ENCODE data around the gene CR1.
"Not testable (repeated sequence)": the region's sequence is repeated elsewhere in the genome, so short reads cannot be mapped to it uniquely, and the experiment has no call there.

CR1 gene

GRCh38 chr1:207493212-207493611 is 2.7 kb upstream of the CR1 start:
- DNase-seq (no peak), ATAC-seq (ENCODE audit: insufficient read depth, low read depth) (no peak)
- Histone ChIP-seq H3K36me3 (ENCODE audit: insufficient read depth, low read length) (no peaks in the 10 kb centered on the region), H2AFZ (ENCODE audit: low read depth, low read length) (no peak overlapping the region), H3K27ac (ENCODE audit: low read length) (no peak overlapping the region), H4K20me1 (ENCODE audit: insufficient read depth, low read length) (no peaks in the 10 kb centered on the region), H3K4me1 (ENCODE audit: insufficient read depth, low read length) (peaks cover 16% of the 10 kb centered on the region), H3K4me3 (ENCODE audit: low read depth in 1 of 2, low read length in 2 of 2) (no peak overlapping the region), H3K79me2 (ENCODE audit: insufficient read depth, low read length) (no peaks in the 10 kb centered on the region), H3K9ac (ENCODE audit: low read depth, low read length) (no peak overlapping the region), H3K27me3 (ENCODE audit: insufficient read depth, low read length, poor library complexity) (peaks cover 33% of the 10 kb centered on the region), H3K4me2 (ENCODE audit: insufficient read depth, low read length) (no peak overlapping the region), H3K9me3 (ENCODE audit: insufficient read depth, low read length, severe bottlenecking) (no peaks in the 10 kb centered on the region)
- TF ChIP-seq, protein P1, sequence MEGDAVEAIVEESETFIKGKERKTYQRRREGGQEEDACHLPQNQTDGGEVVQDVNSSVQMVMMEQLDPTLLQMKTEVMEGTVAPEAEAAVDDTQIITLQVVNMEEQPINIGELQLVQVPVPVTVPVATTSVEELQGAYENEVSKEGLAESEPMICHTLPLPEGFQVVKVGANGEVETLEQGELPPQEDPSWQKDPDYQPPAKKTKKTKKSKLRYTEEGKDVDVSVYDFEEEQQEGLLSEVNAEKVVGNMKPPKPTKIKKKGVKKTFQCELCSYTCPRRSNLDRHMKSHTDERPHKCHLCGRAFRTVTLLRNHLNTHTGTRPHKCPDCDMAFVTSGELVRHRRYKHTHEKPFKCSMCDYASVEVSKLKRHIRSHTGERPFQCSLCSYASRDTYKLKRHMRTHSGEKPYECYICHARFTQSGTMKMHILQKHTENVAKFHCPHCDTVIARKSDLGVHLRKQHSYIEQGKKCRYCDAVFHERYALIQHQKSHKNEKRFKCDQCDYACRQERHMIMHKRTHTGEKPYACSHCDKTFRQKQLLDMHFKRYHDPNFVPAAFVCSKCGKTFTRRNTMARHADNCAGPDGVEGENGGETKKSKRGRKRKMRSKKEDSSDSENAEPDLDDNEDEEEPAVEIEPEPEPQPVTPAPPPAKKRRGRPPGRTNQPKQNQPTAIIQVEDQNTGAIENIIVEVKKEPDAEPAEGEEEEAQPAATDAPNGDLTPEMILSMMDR (IDR thresholded peaks at IDR 0.05; ENCODE audit: borderline replicate concordance, extremely low read depth, low read length, poor library complexity, severe bottlenecking) = no peak

DNA sequence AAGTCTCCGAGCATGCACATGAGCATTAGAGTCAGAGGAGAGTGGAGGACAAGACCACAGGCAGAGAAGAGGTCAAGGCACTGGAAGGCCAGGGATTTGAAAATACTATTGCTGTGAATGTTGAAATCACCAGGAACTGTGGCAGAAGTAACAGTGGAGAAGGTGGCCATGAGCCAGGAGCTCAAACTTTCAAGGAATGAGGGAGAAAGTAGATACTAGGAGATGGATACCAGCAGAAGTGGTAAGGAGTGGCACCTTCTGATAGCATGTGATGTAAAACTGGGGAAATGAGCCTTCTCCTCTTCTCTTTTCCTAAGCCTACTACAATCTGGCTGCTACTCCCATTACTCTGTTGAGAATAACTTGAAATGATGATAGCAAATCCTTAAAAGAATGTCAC is 1.8 kb upstream of the CR1 start:
- ATAC-seq (ENCODE audit: insufficient read depth, low read depth) (no peak), DNase-seq (no peak)
- Histone ChIP-seq H3K27ac (ENCODE audit: low read length) (no peak overlapping the region), H3K36me3 (ENCODE audit: insufficient read depth, low read length) (no peaks in the 10 kb centered on the region), H3K27me3 (ENCODE audit: insufficient read depth, low read length, poor library complexity) (peaks cover 33% of the 10 kb centered on the region), H3K79me2 (ENCODE audit: insufficient read depth, low read length) (no peaks in the 10 kb centered on the region), H4K20me1 (ENCODE audit: insufficient read depth, low read length) (no peaks in the 10 kb centered on the region), H3K9me3 (ENCODE audit: insufficient read depth, low read length, severe bottlenecking) (no peaks in the 10 kb centered on the region), H3K9ac (ENCODE audit: low read depth, low read length) (no peak overlapping the region), H3K4me3 (ENCODE audit: low read depth in 1 of 2, low read length in 2 of 2) (no peak overlapping the region), H3K4me1 (ENCODE audit: insufficient read depth, low read length) (peaks cover 16% of the 10 kb centered on the region), H2AFZ (ENCODE audit: low read depth, low read length) (no peak overlapping the region), H3K4me2 (ENCODE audit: insufficient read depth, low read length) (no peak overlapping the region)
- TF ChIP-seq, protein P1 (IDR thresholded peaks at IDR 0.05; ENCODE audit: borderline replicate concordance, extremely low read depth, low read length, poor library complexity, severe bottlenecking) = no peak
- TF ChIP-seq EZH2 (IDR thresholded peaks at IDR 0.05; ENCODE audit: borderline replicate concordance, low read depth, low read length, severe bottlenecking) = no peak

DNA sequence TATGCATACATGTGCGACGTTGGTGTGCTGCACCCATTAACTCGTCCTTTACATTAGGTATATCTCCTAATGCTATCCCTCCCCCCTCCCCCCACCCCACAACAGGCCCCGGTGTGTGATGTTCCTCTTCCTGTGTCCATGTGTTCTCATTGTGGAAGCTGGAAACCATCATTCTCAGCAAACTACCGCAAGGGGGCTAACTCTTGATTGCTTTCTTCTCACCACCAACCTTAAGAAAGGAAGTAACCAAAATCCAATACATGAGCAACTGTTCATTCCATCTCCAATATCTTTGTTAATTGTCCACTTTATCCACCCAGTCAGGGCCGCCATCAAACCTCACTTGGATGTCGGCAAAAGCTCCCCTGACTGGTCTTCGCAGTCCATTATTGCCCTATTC is 676 bp upstream of the CR1 start:
- peaks cover 33% of the 10 kb centered on the region for H3K27me3 ChIP-seq (ENCODE audit: insufficient read depth, low read length, poor library complexity)
- H2AFZ ChIP-seq (ENCODE audit: low read depth, low read length); H3K9ac ChIP-seq (ENCODE audit: low read depth, low read length); H3K9me3 ChIP-seq (ENCODE audit: insufficient read depth, low read length, severe bottlenecking); DNase-seq; ATAC-seq (ENCODE audit: insufficient read depth, low read depth); H3K4me2 ChIP-seq (ENCODE audit: insufficient read depth, low read length); H3K4me3 ChIP-seq (ENCODE audit: low read depth in 1 of 2, low read length in 2 of 2); H3K36me3 ChIP-seq (ENCODE audit: insufficient read depth, low read length); H3K79me2 ChIP-seq (ENCODE audit: insufficient read depth, low read length); H4K20me1 ChIP-seq (ENCODE audit: insufficient read depth, low read length); H3K27ac ChIP-seq (ENCODE audit: low read length): not testable (repeated sequence)
- H3K4me1 ChIP-seq (ENCODE audit: insufficient read depth, low read length) = peaks cover 16% of the 10 kb centered on the region

DNA sequence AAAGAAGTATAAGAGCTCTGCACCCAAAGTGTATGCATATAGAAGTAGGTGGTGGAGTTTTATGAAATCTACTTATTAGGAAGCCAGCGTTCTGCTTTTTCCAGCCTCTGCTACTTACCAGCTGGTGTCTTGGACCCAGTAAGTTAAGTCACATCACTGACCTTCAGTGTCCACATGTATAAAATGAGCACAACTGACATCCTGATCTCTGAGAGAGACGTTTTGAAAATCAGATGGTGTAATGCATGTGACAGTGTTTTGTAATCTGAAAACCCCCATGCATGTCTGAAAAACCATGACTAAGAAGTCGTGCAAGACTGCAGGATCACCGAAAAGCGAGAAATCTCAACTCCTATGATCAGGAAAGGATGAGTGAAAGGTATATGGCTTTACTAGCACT is 2.0 kb downstream of the CR1 start:
- Histone ChIP-seq H3K9ac (ENCODE audit: low read depth, low read length) (no peak overlapping the region), H3K4me3 (ENCODE audit: low read depth in 1 of 2, low read length in 2 of 2) (no peak overlapping the region), H2AFZ (ENCODE audit: low read depth, low read length) (no peak overlapping the region), H3K27ac (ENCODE audit: low read length) (no peak overlapping the region), H3K4me1 (ENCODE audit: insufficient read depth, low read length) (peaks cover 16% of the 10 kb centered on the region), H3K79me2 (ENCODE audit: insufficient read depth, low read length) (no peaks in the 10 kb centered on the region), H3K36me3 (ENCODE audit: insufficient read depth, low read length) (no peaks in the 10 kb centered on the region), H3K4me2 (ENCODE audit: insufficient read depth, low read length) (no peak overlapping the region), H3K27me3 (ENCODE audit: insufficient read depth, low read length, poor library complexity) (peaks cover 41% of the 10 kb centered on the region), H3K9me3 (ENCODE audit: insufficient read depth, low read length, severe bottlenecking) (no peaks in the 10 kb centered on the region), H4K20me1 (ENCODE audit: insufficient read depth, low read length) (no peaks in the 10 kb centered on the region)
- ATAC-seq (ENCODE audit: insufficient read depth, low read depth) = no peak
- TF ChIP-seq, protein P1 (IDR thresholded peaks at IDR 0.05; ENCODE audit: borderline replicate concordance, extremely low read depth, low read length, poor library complexity, severe bottlenecking) = no peak
- TF ChIP-seq EZH2 (IDR thresholded peaks at IDR 0.05; ENCODE audit: borderline replicate concordance, low read depth, low read length, severe bottlenecking) = no peak
- DNase-seq = no peak
